ENCODE measurements around the gene IFNA1.
"Not testable (repeated sequence)": the region's sequence is repeated elsewhere in the genome, so short reads cannot be mapped to it uniquely, and the experiment has no call there.

Gene IFNA1

DNA sequence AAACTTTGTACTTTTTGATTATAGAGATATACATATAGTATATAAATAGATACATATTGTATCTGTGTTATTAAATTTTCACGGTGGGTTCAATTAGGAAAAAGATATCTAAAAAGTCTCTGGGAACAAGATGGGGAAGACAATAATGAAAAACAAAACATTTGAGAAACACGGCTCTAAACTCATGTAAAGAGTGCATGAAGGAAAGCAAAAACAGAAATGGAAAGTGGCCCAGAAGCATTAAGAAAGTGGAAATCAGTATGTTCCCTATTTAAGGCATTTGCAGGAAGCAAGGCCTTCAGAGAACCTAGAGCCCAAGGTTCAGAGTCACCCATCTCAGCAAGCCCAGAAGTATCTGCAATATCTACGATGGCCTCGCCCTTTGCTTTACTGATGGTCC is at the start of gene IFNA1:
Gene IFNA1, plus strand, starts transcription at position 301 of the 400 bp plus-strand sequence. Its CDS starts 69 bp downstream, at position 370.
- DNase-seq = no peak

DNA sequence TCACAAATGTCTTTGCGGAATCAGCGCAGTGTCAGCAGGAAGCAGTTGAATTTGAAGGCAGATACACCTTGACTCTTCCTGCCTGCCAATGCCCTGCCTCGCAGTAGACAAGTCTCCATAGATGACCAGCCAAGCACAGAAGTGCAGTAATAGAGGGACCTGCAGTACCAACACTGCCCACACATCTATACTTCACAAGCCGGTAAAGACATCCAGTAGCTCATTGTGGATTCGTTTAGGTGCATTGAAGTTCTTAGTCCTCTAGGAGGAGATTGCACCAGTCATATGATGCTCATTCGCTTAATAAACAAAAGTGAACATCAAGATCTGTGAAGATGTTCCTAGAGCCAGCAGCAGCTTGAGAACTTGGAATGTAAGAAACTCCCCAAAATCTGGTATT is 48.0 kb upstream of the IFNA1 start:
- DNase-seq = no peak

DNA sequence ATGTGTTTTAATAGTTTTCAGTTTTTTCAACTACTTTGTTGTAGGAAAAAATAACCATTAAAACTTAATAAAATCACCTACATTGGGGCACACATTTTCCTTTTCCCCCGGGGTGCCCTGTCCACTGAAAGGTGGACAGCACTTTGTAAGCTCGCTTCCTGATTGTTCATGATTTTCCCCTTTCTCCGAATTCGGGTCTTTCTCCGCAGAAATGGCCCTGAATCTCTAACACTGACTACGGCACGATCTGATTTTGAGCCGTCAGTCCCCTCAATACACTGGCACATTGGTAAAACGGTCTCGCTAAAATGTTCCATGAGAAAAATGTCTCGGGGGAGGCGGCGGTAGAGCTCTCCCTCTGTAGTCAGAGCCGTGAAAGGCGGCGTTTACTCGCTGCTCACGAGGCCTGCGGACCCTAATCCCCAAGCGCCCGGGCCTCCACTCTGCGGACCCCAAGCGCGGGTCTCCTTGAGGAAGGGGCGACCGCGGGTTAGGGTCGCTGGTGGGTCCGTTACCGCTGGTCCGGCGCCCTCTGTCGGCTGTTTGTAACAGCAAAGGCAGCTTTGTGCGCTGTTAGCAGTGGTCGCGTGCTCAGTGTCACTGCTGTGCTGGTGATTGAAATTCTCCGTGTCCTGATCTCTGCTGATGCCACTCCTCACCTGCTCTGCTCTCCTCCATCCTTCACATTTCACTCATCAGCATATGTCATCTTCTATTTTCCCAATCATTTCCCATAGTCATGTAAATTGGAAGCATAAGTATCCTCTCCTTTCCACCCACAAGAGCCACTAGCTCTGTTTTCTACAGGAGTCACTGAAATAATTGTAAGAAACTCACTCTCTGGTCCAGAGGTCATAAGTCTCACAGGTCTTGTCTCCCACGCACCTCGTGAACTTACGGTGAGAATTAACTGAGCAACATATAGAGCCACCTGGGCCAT is 44.2 kb upstream of the IFNA1 start:
- peak; percentile 68 for DNase-seq

DNA sequence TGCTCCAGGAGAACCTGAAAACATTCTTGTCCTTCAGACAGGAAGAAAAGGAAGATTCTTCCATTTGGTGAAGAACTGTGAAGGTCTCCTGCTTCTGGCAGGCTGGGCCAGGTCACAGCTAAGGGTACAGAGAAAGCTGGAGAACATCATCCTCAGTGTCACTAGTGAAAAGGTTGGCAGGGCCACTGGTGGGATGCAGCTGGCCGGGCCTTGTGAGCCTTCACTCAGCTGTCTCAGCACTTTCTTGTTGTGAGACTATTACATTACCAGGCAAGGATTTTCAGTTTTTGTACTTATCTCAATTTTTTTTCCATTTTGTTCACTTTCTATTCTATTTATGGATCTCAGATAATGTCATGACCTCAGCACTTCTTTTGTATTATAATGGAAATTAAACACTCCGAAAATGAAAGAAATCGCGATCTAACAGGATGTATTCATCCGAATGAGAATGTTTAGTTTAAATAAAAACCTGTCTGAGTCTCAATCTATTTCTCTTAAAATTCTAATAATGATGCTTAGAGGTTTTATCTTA is 41.2 kb upstream of the IFNA1 start:
- no peak for DNase-seq

DNA sequence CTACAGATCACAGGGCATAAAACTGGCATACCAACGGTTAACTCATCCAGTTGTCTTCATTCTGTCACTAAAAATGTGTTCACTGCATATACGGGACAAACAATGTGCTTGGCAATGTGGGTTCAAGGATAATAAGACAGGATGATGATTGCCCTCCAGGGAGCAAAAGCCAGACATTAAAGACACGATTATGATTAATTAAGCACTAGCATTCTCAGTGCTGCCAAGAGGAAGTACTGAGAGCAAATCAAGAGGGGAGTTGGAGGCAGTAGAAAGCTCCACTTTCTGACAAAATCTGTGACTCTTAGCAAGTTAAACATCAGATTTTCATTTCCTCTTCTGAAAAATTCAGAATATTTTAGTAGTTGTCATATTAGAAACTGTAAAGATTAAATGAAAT is 40.3 kb upstream of the IFNA1 start:
- DNase-seq = no peak

DNA sequence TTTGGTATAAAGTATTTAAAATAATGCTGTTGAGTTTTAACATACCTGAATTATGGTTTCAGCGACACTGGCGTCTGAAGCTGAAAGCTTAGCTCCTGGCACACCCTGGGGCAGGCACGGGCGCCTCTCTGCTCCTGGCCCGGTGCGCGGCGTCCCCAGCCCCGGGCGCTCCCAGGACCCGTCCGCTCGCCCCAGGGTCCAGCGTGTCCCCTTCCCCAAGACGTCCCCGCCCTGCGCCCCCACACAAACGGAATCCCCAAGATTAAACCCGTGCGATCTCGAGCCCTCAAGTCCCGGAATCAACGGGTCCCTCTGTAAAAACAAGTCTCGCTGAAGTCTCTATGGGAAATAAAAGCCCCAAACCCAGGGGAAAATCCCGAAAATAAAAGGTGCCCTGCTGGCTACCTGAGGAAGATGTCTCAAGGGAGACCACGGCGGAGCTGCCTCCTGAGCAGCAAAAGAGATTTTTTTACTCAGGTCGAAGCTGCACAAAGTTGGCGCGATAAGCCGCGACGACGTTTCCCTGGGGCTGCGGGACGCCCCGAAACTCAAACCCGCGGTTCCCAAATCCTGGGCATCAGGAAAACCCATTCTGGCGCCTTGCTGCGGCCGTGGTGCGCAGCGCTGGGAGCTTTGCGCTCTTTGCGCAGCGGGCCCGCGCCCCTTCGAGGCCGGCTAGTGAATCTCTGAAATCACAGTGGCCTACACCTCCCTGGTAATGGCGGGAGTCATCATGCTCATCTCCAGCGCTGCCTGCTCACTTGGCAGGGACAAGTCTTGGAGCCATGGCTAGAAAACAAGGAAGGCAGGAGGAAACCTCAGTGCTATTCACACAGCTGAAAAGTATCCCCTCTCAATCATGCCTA is 37.6 kb upstream of the IFNA1 start:
- no peak for DNase-seq

DNA sequence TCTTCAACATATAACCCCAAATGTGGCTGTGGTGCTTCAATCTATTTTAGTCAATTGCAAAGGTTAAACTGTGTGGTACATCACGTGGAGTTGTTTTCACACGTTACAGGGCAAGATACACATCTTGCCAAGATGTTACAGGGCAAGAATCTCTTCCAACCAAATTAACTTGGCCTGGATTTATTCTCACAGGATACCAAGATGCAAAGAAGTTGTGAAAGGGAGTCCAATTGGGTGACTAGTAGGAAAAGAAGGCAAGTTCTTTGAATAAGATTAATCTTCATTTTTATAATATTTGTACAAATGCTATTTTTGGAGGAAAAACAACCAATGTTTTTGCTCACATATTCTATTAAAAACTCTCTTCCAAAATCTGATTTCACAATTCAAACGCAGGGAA is 36.1 kb upstream of the IFNA1 start:
- no peak for DNase-seq

DNA sequence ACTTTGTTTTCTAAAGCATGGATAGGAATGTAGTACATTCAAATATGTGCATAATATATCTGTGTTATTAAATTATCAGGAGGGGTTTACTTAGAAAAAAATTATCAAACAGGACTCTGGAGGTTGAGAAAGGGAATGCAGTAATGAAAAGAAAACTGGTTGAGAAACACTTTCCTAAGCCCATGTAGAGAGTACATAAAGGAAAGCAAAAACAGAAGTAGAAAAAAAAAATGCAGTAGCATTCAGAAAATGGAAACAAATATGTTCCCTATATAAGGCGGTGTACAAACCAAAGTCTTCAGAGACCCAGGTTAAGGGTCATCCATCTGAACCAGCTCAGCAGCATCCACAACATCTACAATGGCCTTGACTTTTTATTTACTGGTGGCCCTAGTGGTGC is 31.4 kb upstream of the IFNA1 start, which contains the start of gene IFNA8:
Gene IFNA8, plus strand, starts transcription at position 301 of the 400 bp plus-strand sequence. Its CDS starts 60 bp downstream, at position 361.
- DNase-seq = no peak

DNA sequence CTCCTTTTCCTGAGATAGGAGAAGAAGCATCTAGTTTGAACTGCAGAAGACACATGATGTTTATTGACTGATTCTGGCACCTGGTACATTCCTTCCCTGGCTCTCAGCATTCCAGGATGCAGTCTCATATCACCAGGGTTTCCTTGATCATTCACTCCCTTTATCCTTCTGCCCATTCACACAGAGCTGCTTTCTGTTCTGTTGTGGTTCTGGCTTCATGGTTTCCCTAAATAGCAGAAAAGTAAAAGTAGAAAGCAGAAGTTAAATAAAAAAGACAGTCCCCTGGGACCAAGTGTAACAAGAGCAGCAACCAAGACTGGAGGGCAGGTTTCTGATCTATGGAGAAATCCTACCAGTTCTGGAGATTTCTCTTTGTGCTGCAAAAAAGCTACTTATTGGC is 28.1 kb upstream of the IFNA1 start:
- DNase-seq = no peak

DNA sequence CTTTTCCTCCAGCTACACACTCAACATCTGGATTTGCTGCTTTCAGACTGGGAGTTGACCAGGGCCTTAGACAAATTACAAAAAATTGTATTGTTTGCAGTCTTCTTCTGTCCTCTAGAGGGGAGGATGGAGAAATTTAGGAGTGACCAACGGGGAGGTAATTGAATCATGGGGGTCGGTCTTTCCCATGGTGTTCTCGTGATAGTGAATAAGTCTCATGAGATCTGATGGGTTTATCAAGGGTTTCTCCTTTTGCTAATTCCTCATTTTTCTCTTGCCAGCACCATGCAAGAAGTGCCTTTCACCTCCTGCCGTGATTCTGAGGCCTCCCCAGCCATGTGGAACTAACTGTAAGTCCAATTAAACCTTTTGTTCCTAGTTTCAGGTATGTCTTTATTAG is 27.1 kb upstream of the IFNA1 start:
- DNase-seq = no peak

DNA sequence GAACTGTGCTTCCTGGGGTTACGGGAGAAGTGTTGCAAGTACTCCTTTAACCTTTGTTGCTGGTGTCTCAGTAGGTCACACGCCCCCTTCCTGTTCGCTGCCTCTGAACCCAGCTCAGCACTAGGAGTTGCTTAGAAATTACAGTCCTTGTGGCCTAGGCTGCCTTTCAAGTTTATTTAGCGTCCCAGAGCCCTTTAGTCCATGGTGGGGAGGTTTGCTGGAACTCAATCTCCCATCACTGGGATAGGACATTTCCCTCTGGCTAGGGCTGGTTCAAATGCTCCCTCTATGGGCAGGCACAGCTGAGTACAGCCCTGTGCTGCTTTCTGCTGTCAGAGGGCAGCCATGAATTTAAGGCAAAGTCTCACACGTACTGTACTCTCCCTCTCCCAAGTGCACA is 26.6 kb upstream of the IFNA1 start:
- DNase-seq = no peak

DNA sequence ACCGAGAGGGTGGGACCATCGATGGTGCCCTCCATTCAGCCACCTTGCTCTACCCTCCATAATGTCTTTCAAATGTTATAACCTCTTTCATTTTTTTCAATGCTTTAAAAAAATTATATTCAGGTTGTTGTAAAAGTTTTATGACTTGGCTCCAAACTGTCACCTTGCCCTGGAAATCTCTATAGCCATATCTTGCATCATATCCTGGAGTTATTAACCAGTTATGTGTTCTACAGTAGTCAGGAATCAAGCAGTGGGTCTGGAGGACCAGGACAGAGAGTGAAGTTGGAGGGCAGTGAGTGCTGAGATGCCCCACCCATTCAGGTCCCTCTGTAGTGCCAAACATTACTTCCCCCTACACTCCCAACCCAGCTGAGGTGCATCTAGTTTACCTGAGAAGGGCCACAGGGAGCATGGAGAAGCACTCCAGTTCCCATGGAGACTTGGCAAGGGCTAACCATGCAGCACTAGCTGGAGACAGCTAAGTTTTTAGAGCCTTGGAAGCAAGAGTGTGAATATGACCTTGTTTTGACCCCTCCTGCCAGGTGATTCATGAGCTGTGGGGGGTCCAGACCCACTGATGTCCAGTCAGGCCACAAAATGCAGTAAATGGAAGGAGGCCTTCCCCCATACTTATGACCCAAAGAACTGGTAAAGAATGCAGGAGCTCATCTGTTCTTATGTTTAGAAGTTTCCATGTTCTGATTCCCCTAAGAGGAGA is 25.9 kb upstream of the IFNA1 start:
- DNase-seq = no peak

DNA sequence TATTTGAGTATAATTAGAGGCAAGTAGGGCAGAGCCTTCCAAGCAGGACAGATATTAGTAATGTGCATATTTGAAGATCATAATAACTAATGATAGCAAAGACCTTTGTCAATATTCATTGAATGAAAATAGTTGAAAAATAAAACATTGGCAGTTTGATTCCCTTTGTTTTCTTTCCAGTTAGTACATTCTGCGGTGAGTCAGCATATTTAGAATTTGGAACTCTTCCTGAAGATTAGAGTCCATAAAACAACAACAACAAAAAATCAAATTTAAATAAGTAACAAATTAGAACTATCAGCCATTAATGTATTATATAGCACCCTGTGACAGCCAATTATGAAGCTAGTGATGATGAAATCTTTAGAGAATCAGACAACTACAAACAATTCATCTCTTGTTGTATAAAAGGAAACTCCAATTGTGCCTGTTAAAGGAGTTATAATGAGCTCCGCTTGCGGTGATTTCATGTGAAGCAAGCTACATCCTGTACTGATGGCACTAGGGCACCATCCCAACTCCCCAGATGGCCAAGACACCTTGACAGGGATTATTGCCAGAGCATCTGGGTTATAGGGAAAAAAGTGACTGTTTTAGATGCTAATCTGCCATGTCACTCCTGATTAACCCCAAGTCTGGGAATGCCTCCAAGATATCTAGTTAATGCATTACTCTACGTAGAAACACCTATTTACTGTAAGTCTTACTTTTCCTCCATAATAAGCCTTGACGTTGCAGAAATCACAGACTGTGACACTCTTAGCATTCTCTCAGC is 24.6 kb upstream of the IFNA1 start:
- no peak for DNase-seq

DNA sequence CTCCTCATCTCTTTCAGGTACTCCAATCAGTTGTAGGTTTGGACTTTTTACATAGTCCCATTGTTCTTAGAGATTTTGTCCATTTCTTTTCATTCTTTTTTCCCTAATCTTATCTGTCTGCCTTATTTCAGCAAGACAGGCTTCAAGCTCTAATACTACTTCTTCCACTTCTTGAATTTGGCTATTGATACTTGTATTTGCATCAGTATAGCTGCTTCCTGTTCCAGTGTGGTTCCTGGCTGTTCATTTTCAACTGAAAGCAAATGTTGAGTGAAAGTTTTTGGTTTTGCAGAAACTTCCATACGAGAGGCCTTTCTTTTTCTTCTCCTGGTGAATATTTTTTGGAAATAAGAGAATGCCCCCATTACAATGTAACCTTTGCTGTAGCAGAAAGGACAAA is 12.0 kb upstream of the IFNA1 start:
- no peak for DNase-seq

DNA sequence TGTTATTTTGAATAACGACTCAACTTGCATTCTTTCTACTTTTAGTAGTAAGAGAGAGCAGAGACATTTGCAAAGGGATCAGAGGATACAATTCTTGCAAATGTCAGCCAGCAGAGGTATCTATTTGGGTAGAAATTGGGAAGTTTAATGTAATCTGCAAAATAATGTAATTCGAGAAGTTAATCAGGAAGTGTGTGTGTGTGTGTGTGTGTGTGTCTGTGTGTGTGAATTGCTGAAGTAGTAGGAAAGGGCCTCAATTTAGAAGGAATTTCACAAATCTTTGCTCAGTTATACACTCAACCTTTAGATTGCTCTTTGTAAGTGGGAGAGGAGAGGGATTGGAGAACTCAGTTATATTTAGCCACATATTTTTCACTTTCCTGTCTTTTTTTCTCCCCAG is 11.0 kb upstream of the IFNA1 start:
- DNase-seq = no peak

DNA sequence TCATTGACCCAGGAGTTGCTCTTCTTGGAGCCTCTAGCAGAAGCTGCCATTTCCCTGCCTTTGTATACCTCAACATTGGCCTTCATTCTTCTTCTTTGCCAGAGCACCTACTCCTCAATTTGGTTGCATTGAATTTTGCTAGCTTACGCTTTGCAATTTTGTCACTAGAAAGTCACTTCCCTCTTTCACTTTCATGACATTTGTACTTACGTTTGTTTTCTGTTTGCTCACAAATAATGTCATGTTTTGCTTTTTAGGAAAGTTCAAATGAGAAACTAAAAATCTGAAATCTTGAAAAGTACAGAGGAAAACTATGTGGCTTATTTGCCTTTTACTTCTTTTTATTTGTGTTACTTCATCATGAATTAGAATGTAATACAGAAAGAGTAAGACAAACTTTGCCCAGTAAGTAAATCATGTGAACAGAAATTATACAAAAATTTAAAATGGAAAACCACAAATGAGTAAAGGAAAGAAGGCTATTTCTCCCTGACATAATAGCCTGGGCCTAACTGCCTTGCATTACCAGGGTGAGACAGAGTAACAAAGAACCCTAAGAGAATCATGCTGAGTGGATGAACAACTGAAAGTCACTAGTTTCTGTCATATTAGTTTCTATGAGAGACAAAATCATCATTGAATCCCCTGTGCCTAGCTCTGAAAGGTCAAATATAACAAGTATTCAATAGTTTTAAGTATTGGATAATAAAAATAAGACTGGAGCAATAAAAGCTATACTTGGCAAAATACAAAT is 7.4 kb upstream of the IFNA1 start:
- DNase-seq = no peak

DNA sequence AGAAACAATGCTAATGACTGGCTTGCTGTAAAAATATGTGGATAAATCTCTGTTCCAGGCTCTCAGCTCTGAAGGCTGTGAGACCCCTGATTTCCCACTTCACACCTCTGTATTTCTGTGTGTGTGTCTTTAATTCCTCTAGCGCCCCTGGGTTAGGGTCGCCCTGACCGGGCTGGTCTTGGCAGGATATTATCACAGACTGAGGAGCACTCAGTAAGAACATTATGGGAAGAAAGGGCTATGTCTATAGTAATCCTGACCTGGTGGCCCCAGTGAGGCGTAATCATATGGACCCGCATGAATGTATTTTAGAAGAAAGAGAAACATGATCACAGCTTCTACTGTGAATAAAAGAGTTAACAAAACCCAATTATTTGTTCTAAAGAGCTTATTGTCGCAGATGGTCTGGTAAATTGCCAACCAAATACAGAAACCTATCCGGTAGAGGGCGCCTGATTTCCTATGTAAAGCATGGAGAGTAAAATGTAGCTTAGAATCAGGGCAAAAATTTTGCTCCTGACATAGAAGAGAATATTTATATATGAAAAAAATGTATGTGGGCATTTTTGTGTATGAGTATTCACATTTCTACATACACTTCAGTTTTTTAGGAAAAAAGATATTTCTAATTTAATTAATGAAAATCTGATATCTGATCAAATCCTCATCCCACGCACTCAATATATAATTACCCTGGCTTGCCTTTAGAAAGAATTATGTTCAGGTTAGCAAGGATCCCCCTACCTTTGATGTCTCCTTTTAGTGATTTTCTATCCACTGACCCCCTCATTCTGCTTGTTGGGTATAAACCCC is 5.8 kb upstream of the IFNA1 start:
- peak; percentile 51 for DNase-seq

DNA sequence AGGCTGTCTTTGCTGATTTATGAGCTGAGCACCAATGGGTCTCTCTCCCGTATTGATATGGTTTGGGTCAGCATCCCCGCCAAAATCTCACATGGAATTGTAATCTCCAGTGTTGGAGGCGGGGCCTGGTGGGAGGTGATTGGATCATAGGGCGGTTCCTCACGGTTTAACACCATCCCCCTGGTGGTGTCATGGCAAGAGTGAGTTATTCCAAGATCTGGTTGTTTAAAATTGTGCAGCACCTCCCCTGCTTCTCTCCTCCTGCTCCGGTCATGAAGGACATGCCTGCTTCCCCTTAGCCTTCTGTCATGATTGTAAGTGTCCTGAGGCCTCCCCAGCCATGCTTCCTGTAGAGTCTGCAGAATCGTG is 5.2 kb upstream of the IFNA1 start:
- not testable (repeated sequence) for DNase-seq

DNA sequence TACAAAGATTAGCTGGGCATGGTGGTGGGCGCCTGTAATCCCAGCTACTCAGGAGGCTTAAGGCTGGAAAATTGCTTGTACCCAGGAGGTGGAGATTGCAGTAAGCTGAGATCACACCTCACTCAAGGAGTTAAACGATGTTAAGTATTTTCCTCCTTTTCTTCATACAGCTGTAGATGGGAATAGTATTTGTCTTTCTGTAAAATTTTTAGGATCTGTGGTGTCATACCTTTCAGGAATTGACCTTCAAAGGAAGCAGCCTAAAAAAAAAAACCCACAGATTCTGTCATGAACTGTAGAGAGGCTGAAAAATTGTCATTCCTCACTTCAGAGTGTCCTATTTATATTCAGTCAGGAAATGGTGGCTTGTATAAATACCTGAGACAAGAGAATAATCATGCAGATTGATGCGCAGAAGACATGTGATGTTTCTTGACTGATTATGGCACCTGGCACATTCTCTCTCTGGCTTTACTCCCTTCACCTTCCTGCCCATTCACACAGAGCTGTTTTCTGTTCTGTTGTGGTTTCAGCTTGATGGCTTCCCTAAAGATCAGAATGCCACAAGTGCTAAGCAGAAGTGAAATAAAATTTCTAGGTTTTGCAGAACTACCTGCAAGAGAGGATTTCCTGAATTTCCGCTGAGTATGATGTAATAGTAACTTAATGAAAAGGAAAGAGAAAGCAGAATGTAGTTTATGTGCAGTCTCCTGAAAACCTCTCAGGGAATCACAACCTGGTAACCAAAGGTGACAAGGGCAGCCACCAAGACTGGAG is 3.8 kb downstream of the IFNA1 start:
- DNase-seq = no peak

DNA sequence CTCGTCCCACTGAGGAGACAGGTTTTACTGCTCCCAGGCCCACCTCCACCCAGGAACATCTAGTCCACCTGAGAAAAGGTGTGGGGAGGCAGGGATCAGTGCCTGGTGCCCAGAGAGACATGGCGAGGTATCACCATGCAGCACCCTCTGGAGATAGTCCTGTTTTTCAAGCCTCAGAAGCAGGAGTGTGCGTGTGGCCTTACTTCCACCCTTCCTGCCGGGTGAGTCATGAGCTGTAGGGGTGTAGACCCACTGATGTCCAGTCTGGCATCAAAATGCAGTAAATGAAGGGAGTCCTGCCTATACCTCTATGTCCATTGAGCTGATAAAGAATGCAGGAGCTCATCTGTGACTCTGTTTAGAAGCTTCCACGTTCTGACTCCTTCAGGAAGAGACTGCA is 9.1 kb downstream of the IFNA1 start:
- DNase-seq = not testable (repeated sequence)
